B cell (primary cell): ENCODE data around the gene BRICD5. TPM values are rescaled to one million over a fixed set of nuclear protein-coding genes. Genes with fewer than 3 reads are reported as not detected.
A peak's percentile ranks its signal among the peaks of the same experiment; 100 is the strongest.

ENCODE experiments used
- ATAC-seq: fragments of 200-7000 bp; cut with Tn5 transposase; one replicate; pipeline ENCODE4 v1.10.0; 2021; ENCODE audit warnings: low read depth, mild to moderate bottlenecking, moderate number of reproducible peaks, moderate library complexity
- CTCF ChIA-PET: fragments of 350-600 bp; sonication (Branson Sonifier 250); formaldehyde crosslinking; loops from one replicate; lab custom pipeline; 2021; ENCODE audit warnings: antibody characterized with exemption, inconsistent platforms; lab: Charles Lee
- POLR2A ChIA-PET: fragments of 350-600 bp; sonication (Branson Sonifier 250); formaldehyde crosslinking; loops from one replicate; lab custom pipeline; 2021; ENCODE audit warnings: antibody characterized with exemption; lab: Charles Lee
- DNase-seq: peaks from one replicate; pipeline ENCODE4 v3.0.0; 2013
- H2AFZ ChIP-seq: 2 replicates; pipeline ENCODE4 v1.6.1; 2012; ENCODE audit warnings: mild to moderate bottlenecking, low read depth, low read length; ENCODE audit not compliant: insufficient read depth, poor library complexity, severe bottlenecking
- H3K27ac ChIP-seq, 2 donors: 1 replicate in 1 of 2; 2 replicates in 1 of 2; pipeline ENCODE4 v1.5.1; 2012 to 2013; ENCODE audit warnings: low read length in 2 of 2, mild to moderate bottlenecking in 2 of 2, moderate library complexity in 1 of 2
- H3K27me3 ChIP-seq, 4 experiments: fragments of 200-600 bp in 1 of 4; sonication (generic) in 1 of 4; replicated peaks in 1 of 4; 1 replicate in 2 of 4; 2 replicates in 2 of 4; pipeline versions ENCODE4 v1.6.1 to v1.7.0; 2013 to 2016; ENCODE audit warnings: low read length in 3 of 4, mild to moderate bottlenecking in 2 of 4, mixed read lengths in 1 of 4, moderate library complexity in 1 of 4; ENCODE audit not compliant: insufficient read depth in 4 of 4, control insufficient read depth in 3 of 4; ENCODE audit errors: control extremely low read depth in 1 of 4
- H3K36me3 ChIP-seq, 2 experiments: replicated peaks in 1 of 2; 1 replicate in 1 of 2; 2 replicates in 1 of 2; pipeline versions ENCODE4 v1.6.1 to v1.7.1; 2013; ENCODE audit warnings: low read length in 1 of 2; ENCODE audit not compliant: insufficient read depth in 2 of 2, control insufficient read depth in 1 of 2; ENCODE audit errors: control extremely low read depth in 1 of 2, extremely low read depth in 1 of 2
- H3K4me1 ChIP-seq, 2 donors: fragments of 200-600 bp in 1 of 2; sonication (generic) in 1 of 2; 1 replicate in 1 of 2; 2 replicates in 1 of 2; pipeline versions ENCODE4 v1.5.1 to v1.6.1; 2013 to 2017; ENCODE audit warnings: low read length in 2 of 2; ENCODE audit not compliant: control insufficient read depth in 2 of 2, insufficient read depth in 2 of 2
- H3K4me2 ChIP-seq: replicated peaks from 2 replicates; pipeline ENCODE3; 2012; ENCODE audit warnings: mild to moderate bottlenecking, low read depth, low read length; ENCODE audit not compliant: poor library complexity, severe bottlenecking
- H3K4me3 ChIP-seq, 5 experiments: fragments of 200-600 bp in 1 of 5; sonication (generic) in 1 of 5; 1 replicate in 3 of 5; 2 replicates in 2 of 5; pipeline versions ENCODE4 v1.5.1 to v1.7.0; 2011 to 2016; ENCODE audit warnings: low read length in 4 of 5, mild to moderate bottlenecking in 4 of 5, low read depth in 2 of 5, control low read depth in 1 of 5, moderate library complexity in 1 of 5; ENCODE audit not compliant: insufficient read depth in 1 of 5; ENCODE audit errors: control extremely low read depth in 1 of 5, extremely low read depth in 1 of 5
- H3K79me2 ChIP-seq: fragments of 200-600 bp; sonication (generic); one replicate; pipeline ENCODE4 v1.6.0; 2016; ENCODE audit warnings: low read length; ENCODE audit not compliant: control insufficient read depth, insufficient read depth
- H3K9ac ChIP-seq: fragments of 200-600 bp; sonication (generic); 2 replicates; pipeline ENCODE4 v1.6.1; 2017; ENCODE audit warnings: mild to moderate bottlenecking, low read length, moderate library complexity
- H3K9me3 ChIP-seq, 3 donors: one replicate each; pipeline versions ENCODE4 v1.6.1 to v1.7.1; 2013; ENCODE audit warnings: low read length in 2 of 3; ENCODE audit not compliant: control insufficient read depth in 2 of 3, insufficient read depth in 1 of 3; ENCODE audit errors: control extremely low read depth in 1 of 3
- H4K20me1 ChIP-seq: 2 replicates; pipeline ENCODE4 v1.6.0; 2012; ENCODE audit warnings: mild to moderate bottlenecking, low read length; ENCODE audit not compliant: insufficient read depth, control insufficient read depth, poor library complexity, severe bottlenecking
- H3K27ac Mint-ChIP-seq: one replicate; pipeline ENCODE4 v1.8.0; 2021; ENCODE audit warnings: mixed read lengths
- H3K27me3 Mint-ChIP-seq: one replicate; pipeline ENCODE4 v1.8.0; 2021; ENCODE audit warnings: mixed read lengths
- H3K4me1 Mint-ChIP-seq: one replicate; pipeline ENCODE4 v1.8.0; 2021; ENCODE audit warnings: mixed read lengths
- H3K4me3 Mint-ChIP-seq: one replicate; pipeline ENCODE4 v1.8.0; 2021; ENCODE audit warnings: mixed read lengths
- H3K9me3 Mint-ChIP-seq: one replicate; pipeline ENCODE4 v1.8.0; 2022; ENCODE audit warnings: mixed read lengths; ENCODE audit not compliant: insufficient read depth
- EZH2 ChIP-seq: IDR thresholded peaks from 2 replicates; pipeline ENCODE4 v1.6.1; 2012; ENCODE audit warnings: borderline replicate concordance, low read depth, mild to moderate bottlenecking, moderate library complexity, low read length; ENCODE audit not compliant: insufficient read depth, poor library complexity, severe bottlenecking
- WGBS: methylation state at CpG from one replicate; pipeline ENCODE4 v1.1.5; 2013; ENCODE audit warnings: missing lambda C conversion rate; ENCODE audit not compliant: insufficient coverage; 5-methylcytosine and 5-hydroxymethylcytosine counted together
- intact Hi-C: fragments of 100-400 bp; cut with micrococcal nuclease; formaldehyde crosslinking; loops from one replicate; pipeline ENCODE4 v1.10.0; 2022
- polyA plus RNA-seq: library from polyadenylated mRNA; depleted of rRNA; stranded (reverse); fragments of >200 nt; gene quantifications from 2 replicates; pipeline ENCODE4 v1.2.3, GENCODE V29; 2012
- total RNA-seq, 2 donors: library from RNA; stranded (reverse); fragments of 120-200 nt in 1 of 2; gene quantifications; 1 replicate in 1 of 2; 2 replicates in 1 of 2; pipeline versions ENCODE4 v1.2.3 to v1.2.4, GENCODE V29; 2013 to 2022
- TF ChIP-seq, protein P1 (sequence below): fragments of 200-600 bp; IDR thresholded peaks from one replicate; pipeline ENCODE4 v1.8.0; 2022; ENCODE audit warnings: antibody characterized with exemption, mild to moderate bottlenecking

The BRICD5 gene
- total and polyA plus RNA-seq, 2 donors (not counting 1 experiment from before 2014, with no cell fraction given) = 11.9 to 18.3 TPM

DNA sequence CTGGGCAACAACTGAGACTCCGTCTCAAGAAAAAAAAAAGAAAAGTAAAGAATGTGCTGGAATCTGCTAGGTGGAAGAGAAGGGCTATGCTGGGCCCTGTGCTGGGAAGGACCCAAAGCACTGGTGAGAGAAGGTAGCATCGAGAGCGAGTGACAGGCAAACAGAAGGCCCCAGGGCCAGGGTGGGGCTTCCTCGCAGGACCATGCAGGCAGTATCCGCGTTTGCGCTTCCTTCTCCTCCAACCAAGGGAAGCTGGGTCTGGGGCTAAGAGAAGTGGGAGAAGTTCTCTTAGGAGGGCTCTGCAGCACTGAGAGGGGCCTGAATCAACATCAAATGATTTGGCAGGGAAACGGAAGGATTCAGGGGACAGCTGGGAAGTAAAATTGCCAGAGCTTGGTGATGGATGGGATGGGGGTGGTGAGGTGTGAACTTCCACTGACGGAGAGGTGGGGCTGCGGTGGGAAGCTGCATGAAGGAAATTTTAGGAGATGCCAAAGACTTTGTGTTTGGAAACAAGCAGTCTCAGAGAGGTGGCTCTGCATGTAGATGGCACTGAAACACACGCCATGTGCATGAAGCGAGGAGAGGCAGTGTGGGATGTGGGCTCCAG lies 46.0 kb upstream of the BRICD5 start:
- Mint-ChIP-seq H3K4me3 (no peak overlapping the region), H3K27ac (no peak overlapping the region), H3K4me1 (peaks cover 17% of the 10 kb centered on the region), H3K9me3 (no peaks in the 10 kb centered on the region), H3K27me3 (no peaks in the 10 kb centered on the region)
- Histone ChIP-seq H3K4me2 (no peak overlapping the region), H3K4me3 (no peak overlapping the region), H3K27ac (no peak overlapping the region), H3K9ac (no peak overlapping the region), H3K79me2 (peaks cover 4% of the 10 kb centered on the region), H2AFZ (no peak overlapping the region), H4K20me1 (peaks cover 26% of the 10 kb centered on the region), H3K9me3 (no peaks in the 10 kb centered on the region), H3K27me3 (no peaks in the 10 kb centered on the region), H3K4me1 (peaks cover 3 to 26% of the 10 kb centered on the region in 2 donors), H3K36me3 (peaks cover 0 to 62% of the 10 kb centered on the region in 2 experiments)
- DNase-seq (no peak), ATAC-seq (no peak)
- no peak for TF ChIP-seq EZH2
- TF ChIP-seq, protein P1, sequence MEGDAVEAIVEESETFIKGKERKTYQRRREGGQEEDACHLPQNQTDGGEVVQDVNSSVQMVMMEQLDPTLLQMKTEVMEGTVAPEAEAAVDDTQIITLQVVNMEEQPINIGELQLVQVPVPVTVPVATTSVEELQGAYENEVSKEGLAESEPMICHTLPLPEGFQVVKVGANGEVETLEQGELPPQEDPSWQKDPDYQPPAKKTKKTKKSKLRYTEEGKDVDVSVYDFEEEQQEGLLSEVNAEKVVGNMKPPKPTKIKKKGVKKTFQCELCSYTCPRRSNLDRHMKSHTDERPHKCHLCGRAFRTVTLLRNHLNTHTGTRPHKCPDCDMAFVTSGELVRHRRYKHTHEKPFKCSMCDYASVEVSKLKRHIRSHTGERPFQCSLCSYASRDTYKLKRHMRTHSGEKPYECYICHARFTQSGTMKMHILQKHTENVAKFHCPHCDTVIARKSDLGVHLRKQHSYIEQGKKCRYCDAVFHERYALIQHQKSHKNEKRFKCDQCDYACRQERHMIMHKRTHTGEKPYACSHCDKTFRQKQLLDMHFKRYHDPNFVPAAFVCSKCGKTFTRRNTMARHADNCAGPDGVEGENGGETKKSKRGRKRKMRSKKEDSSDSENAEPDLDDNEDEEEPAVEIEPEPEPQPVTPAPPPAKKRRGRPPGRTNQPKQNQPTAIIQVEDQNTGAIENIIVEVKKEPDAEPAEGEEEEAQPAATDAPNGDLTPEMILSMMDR = no peak
- whole genome bisulfite sequencing = 98% methylated on average over 7 of the region's 12 CpGs
- intact Hi-C loops = loop anchor here (10.0 kb wide), 1 partner anchor 232 kb away; the partner anchor contains the start of gene NHERF2
- POLR2A ChIA-PET = no interaction called here
- CTCF ChIA-PET = no interaction called here

DNA sequence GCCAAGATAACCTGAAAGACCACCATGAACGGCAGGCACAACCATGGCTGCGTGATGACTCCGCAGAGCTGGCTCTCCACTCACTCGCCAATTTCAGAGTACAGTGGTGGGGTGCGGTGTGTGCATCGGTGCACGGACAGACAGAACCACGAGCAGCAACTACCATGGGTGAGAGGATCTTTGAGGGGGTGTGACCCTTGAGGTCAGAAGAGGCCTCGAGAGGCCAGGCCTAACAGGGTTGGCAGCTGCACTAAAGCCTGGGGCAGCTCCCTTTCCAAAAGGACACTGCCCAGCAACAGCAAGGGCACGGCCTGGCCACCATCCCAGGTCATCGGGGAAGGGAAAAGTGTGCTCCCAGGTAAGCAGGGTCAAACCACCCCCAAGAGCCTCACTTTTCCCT lies 42.6 kb upstream of the BRICD5 start:
- peaks cover 23% of the 10 kb centered on the region for H3K79me2 ChIP-seq
- H4K20me1 ChIP-seq = peaks cover 18% of the 10 kb centered on the region
- peaks cover 12 to 41% of the 10 kb centered on the region in 2 donors for H3K4me1 ChIP-seq
- peaks cover 26% of the 10 kb centered on the region for H3K4me1 Mint-ChIP-seq
- H3K27me3 Mint-ChIP-seq = no peaks in the 10 kb centered on the region
- H3K4me3 ChIP-seq = no peak overlapping the region
- no peak overlapping the region for H2AFZ ChIP-seq
- peak overlapping the region; percentile 90 for H3K27ac Mint-ChIP-seq
- no peak for DNase-seq
- no peaks in the 10 kb centered on the region for H3K9me3 Mint-ChIP-seq
- ChIA-PET POLR2A (no interaction called here), CTCF (interaction anchor here (0.6 to 3.9 kb wide), 5 partner anchors 10 to 233 kb away, joined by 3 to 71 read pairs (median 3); partner anchors contain the start of gene CASKIN1)
- no peak overlapping the region for H3K4me2 ChIP-seq
- no peak for ATAC-seq
- 65% methylated on average over 7 of the region's 11 CpGs for WGBS
- peak overlapping the region; percentile 68 to 72 for H3K27ac ChIP-seq
- TF ChIP-seq EZH2 = no peak
- peak overlapping the region; percentile 71 for H3K4me3 Mint-ChIP-seq
- intact Hi-C loops = loop anchor here (5.0 to 10.0 kb wide), 3 partner anchors 89 to 254 kb away; partner anchors contain the start of genes ABCA3 and NHERF2
- peaks cover 0 to 39% of the 10 kb centered on the region in 2 experiments for H3K36me3 ChIP-seq
- no peak overlapping the region for H3K9ac ChIP-seq
- H3K9me3 ChIP-seq = no peaks in the 10 kb centered on the region
- no peaks in the 10 kb centered on the region for H3K27me3 ChIP-seq
